Liver (tissue), 9 donors: Measurements from ENCODE around the gene EBP. TPM values are rescaled to one million over a fixed set of nuclear protein-coding genes. Genes with fewer than 3 reads are reported as not detected.

ENCODE experiments used
- DNase-seq: peaks from one replicate; pipeline ENCODE4 v3.0.0-alpha.2; 2017; ENCODE audit warnings: low spot score
- H3K27ac ChIP-seq, 2 donors: one replicate each; pipeline ENCODE4 v1.7.0; 2013; ENCODE audit warnings: inconsistent platforms in 2 of 2, low read length in 2 of 2, control low read depth in 1 of 2, low read depth in 1 of 2, mild to moderate bottlenecking in 1 of 2
- H3K27me3 ChIP-seq, 4 donors: one replicate each; pipeline versions ENCODE4 v1.6.1 to v1.7.0; 2013; ENCODE audit warnings: low read length in 3 of 4, inconsistent platforms in 1 of 4, mild to moderate bottlenecking in 1 of 4, moderate library complexity in 1 of 4; ENCODE audit not compliant: control insufficient read depth in 4 of 4, insufficient read depth in 4 of 4
- H3K36me3 ChIP-seq, 4 donors: one replicate each; pipeline versions ENCODE4 v1.6.1 to v1.7.0; 2013; ENCODE audit warnings: low read length in 3 of 4, mild to moderate bottlenecking in 3 of 4, low read depth in 1 of 4, moderate library complexity in 1 of 4; ENCODE audit not compliant: control insufficient read depth in 4 of 4, insufficient read depth in 3 of 4
- H3K4me1 ChIP-seq, 4 donors: one replicate each; pipeline versions ENCODE4 v1.6.1 to v1.7.0; 2013; ENCODE audit warnings: low read length in 3 of 4, mild to moderate bottlenecking in 3 of 4, moderate library complexity in 1 of 4; ENCODE audit not compliant: control insufficient read depth in 4 of 4, insufficient read depth in 4 of 4
- H3K4me3 ChIP-seq, 3 donors: one replicate each; pipeline versions ENCODE4 v1.6.1 to v1.7.0; 2013; ENCODE audit warnings: low read length in 3 of 3, control low read depth in 1 of 3, low read depth in 1 of 3, mild to moderate bottlenecking in 1 of 3
- H3K9ac ChIP-seq, 2 donors: one replicate each; pipeline ENCODE4 v1.7.0; 2013; ENCODE audit warnings: low read length in 2 of 2, mild to moderate bottlenecking in 2 of 2, moderate library complexity in 2 of 2, control low read depth in 1 of 2, low read depth in 1 of 2
- H3K9me3 ChIP-seq, 4 donors: one replicate each; pipeline versions ENCODE4 v1.6.1 to v1.7.0; 2013; ENCODE audit warnings: low read length in 3 of 4; ENCODE audit not compliant: control insufficient read depth in 4 of 4
- ATF3 ChIP-seq: IDR thresholded peaks from 2 replicates; pipeline ENCODE4 v1.6.1; 2016; ENCODE audit warnings: antibody characterized with exemption
- CTCF ChIP-seq: fragments of 150-350 bp; IDR thresholded peaks from 2 replicates; pipeline ENCODE4 v1.5.1; 2017; ENCODE audit warnings: improper control_type of control experiment, low read depth, low read length; ENCODE audit not compliant: missing input control
- EGR1 ChIP-seq, 2 donors: IDR thresholded peaks; 2 replicates each; pipeline ENCODE4 v1.6.1; 2016 to 2018; ENCODE audit warnings: antibody characterized with exemption in 2 of 2, low read depth in 2 of 2
- FOXA1 ChIP-seq: IDR thresholded peaks from 2 replicates; pipeline ENCODE4 v1.6.1; 2016; ENCODE audit warnings: antibody characterized with exemption
- GABPA ChIP-seq, 2 donors: IDR thresholded peaks in 1 of 2; conservative IDR thresholded peaks in 1 of 2; 2 replicates each; pipeline ENCODE4 v1.6.1; 2016; ENCODE audit warnings: antibody characterized with exemption in 2 of 2, mild to moderate bottlenecking in 1 of 2, moderate library complexity in 1 of 2
- HNF4A ChIP-seq, 2 donors: conservative IDR thresholded peaks; 2 replicates each; pipeline ENCODE4 v1.6.1; 2016; ENCODE audit warnings: antibody characterized with exemption in 2 of 2, mild to moderate bottlenecking in 2 of 2
- HNF4G ChIP-seq: IDR thresholded peaks from 2 replicates; pipeline ENCODE4 v1.6.1; 2016; ENCODE audit warnings: antibody characterized with exemption
- JUND ChIP-seq, 2 donors: IDR thresholded peaks; 2 replicates each; pipeline ENCODE4 v1.6.1; 2016; ENCODE audit warnings: antibody characterized with exemption in 2 of 2
- MAX ChIP-seq: IDR thresholded peaks from 2 replicates; pipeline ENCODE4 v1.6.1; 2016; ENCODE audit warnings: antibody characterized with exemption
- NR2F2 ChIP-seq: IDR thresholded peaks from 2 replicates; pipeline ENCODE4 v1.6.1; 2016; ENCODE audit warnings: antibody characterized with exemption
- RAD21 ChIP-seq, 2 donors: IDR thresholded peaks; 2 replicates each; pipeline ENCODE4 v1.6.1; 2016; ENCODE audit warnings: antibody characterized with exemption in 2 of 2, mild to moderate bottlenecking in 2 of 2
- REST ChIP-seq: IDR thresholded peaks from 2 replicates; pipeline ENCODE4 v1.6.1; 2016; ENCODE audit warnings: antibody characterized with exemption, mild to moderate bottlenecking
- RXRA ChIP-seq, 2 donors: IDR thresholded peaks; 2 replicates each; pipeline ENCODE4 v1.6.1; 2017 to 2018; ENCODE audit warnings: antibody characterized with exemption in 2 of 2, mild to moderate bottlenecking in 1 of 2
- SP1 ChIP-seq: IDR thresholded peaks from 2 replicates; pipeline ENCODE4 v1.6.1; 2018; ENCODE audit warnings: antibody characterized with exemption, mild to moderate bottlenecking
- TAF1 ChIP-seq: conservative IDR thresholded peaks from 2 replicates; pipeline ENCODE4 v1.6.1; 2016; ENCODE audit warnings: antibody characterized with exemption, mild to moderate bottlenecking
- YY1 ChIP-seq: IDR thresholded peaks from 2 replicates; pipeline ENCODE4 v1.6.1; 2016; ENCODE audit warnings: antibody characterized with exemption, mild to moderate bottlenecking
- ZBTB33 ChIP-seq: IDR thresholded peaks from 2 replicates; pipeline ENCODE4 v1.6.1; 2016; ENCODE audit warnings: antibody characterized with exemption
- WGBS: extraction: QIAGEN DNeasy Blood & Tissue Kit; methylation state at CpG from one replicate; pipeline ENCODE4 v1.1.7; 2013; 5-methylcytosine and 5-hydroxymethylcytosine counted together
- polyA plus RNA-seq, 2 donors: library from polyadenylated mRNA; stranded (reverse) in 1 of 2; unstranded in 1 of 2; fragments of 200-250 nt in 1 of 2; fragments of >200 nt in 1 of 2; fragmentation: Nextera tagmentation in 1 of 2; extraction: Ambion mirVana in 1 of 2; gene quantifications; one replicate each; pipeline versions ENCODE4 v1.2.1 to v1.2.3, GENCODE V29; 2013 to 2015
- total RNA-seq, 2 donors: library from RNA; depleted of rRNA; stranded (reverse); fragments of >200 nt; gene quantifications; one replicate each; pipeline ENCODE4 v1.2.3, GENCODE V29; 2014
- donor health status: healthy.
- donor health status: healthy.
- donor health status: healthy.
- donor health status: healthy.
- donor health status: healthy.

EBP gene
- total and polyA plus RNA-seq, 4 donors: 304 to 474 (median 369) TPM

- H3K9ac ChIP-seq: no peak overlapping the region
- WGBS: 92% methylated on average over 3 of the region's 3 CpGs
- no peak overlapping the region for H3K4me3 ChIP-seq
- no peak overlapping the region for H3K27ac ChIP-seq
- TF ChIP-seq ATF3: no peak
- TF ChIP-seq ZBTB33: no peak
- TF ChIP-seq HNF4G: no peak
- no peak for TF ChIP-seq HNF4A (conservative IDR thresholded peaks at IDR 0.05)
- TF ChIP-seq RXRA (IDR thresholded peaks at IDR 0.05): no peak
- TF ChIP-seq MAX: no peak
- no peak for TF ChIP-seq NR2F2
- no peak for TF ChIP-seq REST
- TF ChIP-seq TAF1: no peak
- TF ChIP-seq JUND (IDR thresholded peaks at IDR 0.05): no peak
- TF ChIP-seq SP1: no peak
- H3K4me1 ChIP-seq: no peaks in the 10 kb centered on the region
- peaks cover 0 to 3% (median 2%) of the 10 kb centered on the region in 4 donors for H3K36me3 ChIP-seq
- DNase-seq: no peak
- no peaks in the 10 kb centered on the region for H3K9me3 ChIP-seq
- peaks cover 0 to 2% (median 0%) of the 10 kb centered on the region in 4 donors for H3K27me3 ChIP-seq
These were observed 33.6 kb upstream of the EBP start for GRCh38 chrX:48488034-48488433.

- no peak for DNase-seq
- Histone ChIP-seq H3K27ac (no peak overlapping the region), H3K4me1 (no peaks in the 10 kb centered on the region), H3K27me3 (peaks cover 0 to 2% (median 0%) of the 10 kb centered on the region in 4 donors), H3K9ac (no peak overlapping the region), H3K4me3 (no peak overlapping the region), H3K36me3 (peaks cover 0 to 3% (median 2%) of the 10 kb centered on the region in 4 donors), H3K9me3 (no peaks in the 10 kb centered on the region)
- WGBS: 85% methylated on average over 9 of the region's 9 CpGs
- TF ChIP-seq REST (no peak), HNF4A (conservative IDR thresholded peaks at IDR 0.05) (no peak), GABPA (IDR thresholded peaks at IDR 0.05 in 1 of 2, conservative IDR thresholded peaks at IDR 0.05 in 1 of 2) (no peak), RXRA (IDR thresholded peaks at IDR 0.05) (no peak), MAX (no peak), JUND (IDR thresholded peaks at IDR 0.05) (no peak), SP1 (no peak), EGR1 (IDR thresholded peaks at IDR 0.05; ENCODE audit: low read depth in 2 of 2) (no peak), HNF4G (no peak), CTCF (no peak), FOXA1 (no peak), ZBTB33 (no peak), RAD21 (IDR thresholded peaks at IDR 0.05) (no peak), YY1 (no peak), TAF1 (no peak), ATF3 (no peak), NR2F2 (no peak)
These were observed 32.3 kb upstream of the EBP start for GRCh38 chrX:48489296-48489695.
